Measurements from ENCODE around the gene LRRC23. TPM values are rescaled to one million over a fixed set of nuclear protein-coding genes. Genes with fewer than 3 reads are reported as not detected.
A peak's percentile ranks its signal among the peaks of the same experiment; 100 is the strongest.

Gene LRRC23
- total and polyA plus RNA-seq, 2 of the 13 experiments (the other 11 are each of a cell fraction or from before 2014, with no cell fraction given), result 6.0 to 7.8 TPM

GRCh38 chr12:6937481-6938352 is 33.1 kb downstream of the LRRC23 start (continued):
- TF ChIP-seq, protein P1, sequence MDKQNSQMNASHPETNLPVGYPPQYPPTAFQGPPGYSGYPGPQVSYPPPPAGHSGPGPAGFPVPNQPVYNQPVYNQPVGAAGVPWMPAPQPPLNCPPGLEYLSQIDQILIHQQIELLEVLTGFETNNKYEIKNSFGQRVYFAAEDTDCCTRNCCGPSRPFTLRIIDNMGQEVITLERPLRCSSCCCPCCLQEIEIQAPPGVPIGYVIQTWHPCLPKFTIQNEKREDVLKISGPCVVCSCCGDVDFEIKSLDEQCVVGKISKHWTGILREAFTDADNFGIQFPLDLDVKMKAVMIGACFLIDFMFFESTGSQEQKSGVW (CRISPR knock-in tag; IDR thresholded peaks at IDR 0.05; ENCODE audit: borderline replicate concordance), result no peak
- TF ChIP-seq SPEN (CRISPR knock-in tag; IDR thresholded peaks at IDR 0.05; ENCODE audit: low read depth), result peak; percentile 95
- TF ChIP-seq CAMTA2 (CRISPR knock-in tag; IDR thresholded peaks at IDR 0.05; ENCODE audit: borderline replicate concordance), result no peak
- TF ChIP-seq KLF11 (CRISPR knock-in tag; IDR thresholded peaks at IDR 0.05), result 0 out of 2 replicates have a peak, but pooled peaks have one; percentile 38
- TF ChIP-seq, protein P2, sequence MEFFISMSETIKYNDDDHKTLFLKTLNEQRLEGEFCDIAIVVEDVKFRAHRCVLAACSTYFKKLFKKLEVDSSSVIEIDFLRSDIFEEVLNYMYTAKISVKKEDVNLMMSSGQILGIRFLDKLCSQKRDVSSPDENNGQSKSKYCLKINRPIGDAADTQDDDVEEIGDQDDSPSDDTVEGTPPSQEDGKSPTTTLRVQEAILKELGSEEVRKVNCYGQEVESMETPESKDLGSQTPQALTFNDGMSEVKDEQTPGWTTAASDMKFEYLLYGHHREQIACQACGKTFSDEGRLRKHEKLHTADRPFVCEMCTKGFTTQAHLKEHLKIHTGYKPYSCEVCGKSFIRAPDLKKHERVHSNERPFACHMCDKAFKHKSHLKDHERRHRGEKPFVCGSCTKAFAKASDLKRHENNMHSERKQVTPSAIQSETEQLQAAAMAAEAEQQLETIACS (CRISPR knock-in tag; IDR thresholded peaks at IDR 0.05), result peak; percentile 100
- no peak for TF ChIP-seq FOXP1 (IDR thresholded peaks at IDR 0.05)
- TF ChIP-seq FOXP1 (CRISPR knock-in tag; IDR thresholded peaks at IDR 0.05), result no peak
- peak; percentile 98 for TF ChIP-seq AKAP8 (CRISPR knock-in tag; IDR thresholded peaks at IDR 0.05)
- no peak for TF ChIP-seq ZNF781 (CRISPR knock-in tag; IDR thresholded peaks at IDR 0.05; ENCODE audit: borderline replicate concordance, not compliant biosample characterization)
- TF ChIP-seq, protein P3, sequence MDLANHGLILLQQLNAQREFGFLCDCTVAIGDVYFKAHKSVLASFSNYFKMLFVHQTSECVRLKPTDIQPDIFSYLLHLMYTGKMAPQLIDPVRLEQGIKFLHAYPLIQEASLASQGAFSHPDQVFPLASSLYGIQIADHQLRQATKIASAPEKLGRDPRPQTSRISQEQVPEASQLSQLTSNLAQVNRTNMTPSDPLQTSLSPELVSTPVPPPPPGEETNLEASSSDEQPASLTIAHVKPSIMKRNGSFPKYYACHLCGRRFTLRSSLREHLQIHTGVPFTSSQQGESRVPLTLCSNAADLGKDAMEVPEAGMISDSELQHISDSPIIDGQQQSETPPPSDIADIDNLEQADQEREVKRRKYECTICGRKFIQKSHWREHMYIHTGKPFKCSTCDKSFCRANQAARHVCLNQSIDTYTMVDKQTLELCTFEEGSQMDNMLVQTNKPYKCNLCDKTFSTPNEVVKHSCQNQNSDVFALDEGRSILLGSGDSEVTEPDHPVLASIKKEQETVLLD (CRISPR knock-in tag; IDR thresholded peaks at IDR 0.05; ENCODE audit: low read depth), result peak; percentile 23; the same call in 1 of the 2 replicates
- peak; percentile 73; the same call in 1 of the 2 replicates for TF ChIP-seq DNMT3B (CRISPR knock-in tag; conservative IDR thresholded peaks at IDR 0.05)
- TF ChIP-seq TRIM22 (IDR thresholded peaks at IDR 0.05), result no peak
- TF ChIP-seq GPBP1L1 (CRISPR knock-in tag; IDR thresholded peaks at IDR 0.05), result no peak
- TF ChIP-seq MAZ (IDR thresholded peaks at IDR 0.05; ENCODE audit: borderline replicate concordance, low read depth, low read length), result no peak
- TF ChIP-seq MAZ (CRISPR knock-in tag; IDR thresholded peaks at IDR 0.05; ENCODE audit: low read depth), result peak; percentile 90
- TF ChIP-seq KDM2A (CRISPR knock-in tag; IDR thresholded peaks at IDR 0.05; ENCODE audit: borderline replicate concordance, low read depth), result peak; percentile 100
- TF ChIP-seq, protein P4, sequence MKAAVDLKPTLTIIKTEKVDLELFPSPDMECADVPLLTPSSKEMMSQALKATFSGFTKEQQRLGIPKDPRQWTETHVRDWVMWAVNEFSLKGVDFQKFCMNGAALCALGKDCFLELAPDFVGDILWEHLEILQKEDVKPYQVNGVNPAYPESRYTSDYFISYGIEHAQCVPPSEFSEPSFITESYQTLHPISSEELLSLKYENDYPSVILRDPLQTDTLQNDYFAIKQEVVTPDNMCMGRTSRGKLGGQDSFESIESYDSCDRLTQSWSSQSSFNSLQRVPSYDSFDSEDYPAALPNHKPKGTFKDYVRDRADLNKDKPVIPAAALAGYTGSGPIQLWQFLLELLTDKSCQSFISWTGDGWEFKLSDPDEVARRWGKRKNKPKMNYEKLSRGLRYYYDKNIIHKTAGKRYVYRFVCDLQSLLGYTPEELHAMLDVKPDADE (CRISPR knock-in tag; IDR thresholded peaks at IDR 0.05), result no peak
- TF ChIP-seq KLF6 (CRISPR knock-in tag; IDR thresholded peaks at IDR 0.05), result peak; percentile 48; the same call in 1 of the 2 replicates
- TF ChIP-seq IRX3 (CRISPR knock-in tag; IDR thresholded peaks at IDR 0.05; ENCODE audit: borderline replicate concordance, low read depth), result peak; percentile 90
- TF ChIP-seq PCBP1 (IDR thresholded peaks at IDR 0.05; ENCODE audit: borderline replicate concordance, low read depth, low read length), result no peak
- no peak for TF ChIP-seq ZNF34 (CRISPR knock-in tag; IDR thresholded peaks at IDR 0.05; ENCODE audit: borderline replicate concordance)
- TF ChIP-seq ZNF768 (CRISPR knock-in tag; IDR thresholded peaks at IDR 0.05), result peak; percentile 76; the same call in 1 of the 2 replicates
